Breast epithelium (tissue), 4 donors: ENCODE results near the gene TSSK2. TPM values are rescaled to one million over a fixed set of nuclear protein-coding genes. Genes with fewer than 3 reads are reported as not detected.

Experiments used
- DNase-seq, 2 donors: peaks; one replicate each; pipeline ENCODE4 v3.0.0-alpha.2; 2019; ENCODE audit warnings: low spot score in 2 of 2
- H3K27ac ChIP-seq, 2 donors: fragments of 200-600 bp; sonication (generic) in 1 of 2; one replicate each; pipeline ENCODE4 v1.5.1; 2016 to 2019; ENCODE audit warnings: mild to moderate bottlenecking in 1 of 2
- H3K27me3 ChIP-seq, 2 donors: fragments of 200-600 bp; sonication (generic) in 1 of 2; one replicate each; pipeline versions ENCODE4 v1.5.1 to v1.6.0; 2017 to 2019; ENCODE audit warnings: control low read depth in 1 of 2, mild to moderate bottlenecking in 1 of 2
- H3K36me3 ChIP-seq: fragments of 200-600 bp; one replicate; pipeline ENCODE4 v1.5.1; 2019
- H3K4me1 ChIP-seq, 2 donors: fragments of 200-600 bp; sonication (generic); one replicate each; pipeline ENCODE4 v1.5.1; 2016 to 2019; ENCODE audit warnings: control low read depth in 1 of 2
- H3K4me3 ChIP-seq, 3 donors: fragments of 200-600 bp; sonication (generic); 1 replicate in 2 of 3; 2 replicates in 1 of 3; pipeline ENCODE4 v1.5.1; 2016 to 2019; ENCODE audit warnings: mild to moderate bottlenecking in 3 of 3, moderate library complexity in 2 of 3
- H3K9me3 ChIP-seq, 2 donors: fragments of 200-600 bp; sonication (generic) in 1 of 2; one replicate each; pipeline ENCODE4 v1.5.1; 2016 to 2019; ENCODE audit warnings: control low read depth in 1 of 2
- CTCF ChIP-seq, 3 donors: fragments of 450-650 bp; IDR thresholded peaks; one replicate each; pipeline ENCODE4 v1.5.1; 2016 to 2017; ENCODE audit warnings: antibody characterized with exemption in 3 of 3, mild to moderate bottlenecking in 3 of 3, moderate library complexity in 3 of 3
- POLR2A ChIP-seq: fragments of 450-650 bp; IDR thresholded peaks from one replicate; pipeline ENCODE4 v1.6.1; 2016; ENCODE audit warnings: antibody characterized with exemption, mild to moderate bottlenecking, moderate library complexity
- POLR2AphosphoS5 ChIP-seq, 3 donors: sonication (generic); formaldehyde crosslinking; IDR thresholded peaks; one replicate each; pipeline ENCODE4 v1.6.1; 2017; ENCODE audit warnings: antibody characterized with exemption in 3 of 3
- intact Hi-C: fragments of 100-400 bp; cut with DNase I; formaldehyde crosslinking; loops from one replicate; pipeline ENCODE4 v1.15.1; 2023; ENCODE audit warnings: low total_unique reads
- total RNA-seq, 3 donors: library from RNA; depleted of rRNA; stranded (reverse); fragments of >200 nt; gene quantifications; one replicate each; pipeline ENCODE4 v1.1.0, GENCODE V29; 2016

The TSSK2 gene
- total RNA-seq, 3 donors from 2014 or later, result not detected

GRCh38 chr22:19085233-19085718 lies 45.8 kb upstream of the TSSK2 start:
- no peak for TF ChIP-seq CTCF (IDR thresholded peaks at IDR 0.05)
- TF ChIP-seq POLR2AphosphoS5 (IDR thresholded peaks at IDR 0.05), result no peak
- TF ChIP-seq POLR2A, result no peak
- no peak overlapping the region for H3K27ac ChIP-seq

GRCh38 chr22:19086417-19086816 lies 44.7 kb upstream of the TSSK2 start:
- no peaks in the 10 kb centered on the region for H3K4me1 ChIP-seq
- H3K9me3 ChIP-seq, result no peaks in the 10 kb centered on the region
- intact Hi-C loops, result no loop called here
- H3K27ac ChIP-seq, result no peak overlapping the region
- no peaks in the 10 kb centered on the region for H3K27me3 ChIP-seq
- no peak for DNase-seq
- H3K36me3 ChIP-seq, result no peaks in the 10 kb centered on the region
- TF ChIP-seq CTCF (IDR thresholded peaks at IDR 0.05), result no peak
- TF ChIP-seq POLR2AphosphoS5 (IDR thresholded peaks at IDR 0.05), result no peak
- TF ChIP-seq POLR2A, result no peak
- no peak overlapping the region for H3K4me3 ChIP-seq

More at GRCh38 chr22:19085233-19085718, 45.8 kb upstream of the TSSK2 start:
- Histone ChIP-seq H3K4me1 (no peaks in the 10 kb centered on the region), H3K9me3 (no peaks in the 10 kb centered on the region), H3K27me3 (no peaks in the 10 kb centered on the region), H3K36me3 (no peaks in the 10 kb centered on the region), H3K4me3 (no peak overlapping the region)
- intact Hi-C loops, result no loop called here
- DNase-seq, result no peak

GRCh38 chr22:19086896-19087295 lies 44.2 kb upstream of the TSSK2 start:
- intact Hi-C loops, result no loop called here
- Histone ChIP-seq H3K36me3 (no peaks in the 10 kb centered on the region), H3K9me3 (no peaks in the 10 kb centered on the region), H3K27ac (no peak overlapping the region), H3K4me3 (no peak overlapping the region), H3K27me3 (no peaks in the 10 kb centered on the region), H3K4me1 (no peaks in the 10 kb centered on the region)
- TF ChIP-seq CTCF (IDR thresholded peaks at IDR 0.05) (no peak), POLR2A (no peak), POLR2AphosphoS5 (IDR thresholded peaks at IDR 0.05) (no peak)
- no peak for DNase-seq

- intact Hi-C loops, result no loop called here
- Histone ChIP-seq H3K9me3 (no peaks in the 10 kb centered on the region), H3K27ac (no peak overlapping the region), H3K27me3 (no peaks in the 10 kb centered on the region), H3K36me3 (no peaks in the 10 kb centered on the region), H3K4me3 (no peak overlapping the region), H3K4me1 (no peaks in the 10 kb centered on the region)
- TF ChIP-seq POLR2AphosphoS5 (IDR thresholded peaks at IDR 0.05) (no peak), POLR2A (no peak), CTCF (IDR thresholded peaks at IDR 0.05) (no peak)
- DNase-seq, result no peak
Observed at GRCh38 chr22:19088866-19089595, 42.1 kb upstream of the TSSK2 start.

- Histone ChIP-seq H3K27me3 (no peaks in the 10 kb centered on the region), H3K9me3 (no peaks in the 10 kb centered on the region), H3K4me1 (no peaks in the 10 kb centered on the region), H3K4me3 (no peak overlapping the region), H3K27ac (no peak overlapping the region), H3K36me3 (no peaks in the 10 kb centered on the region)
- intact Hi-C loops, result no loop called here
- TF ChIP-seq POLR2AphosphoS5 (IDR thresholded peaks at IDR 0.05) (no peak), CTCF (IDR thresholded peaks at IDR 0.05) (no peak), POLR2A (no peak)
- no peak for DNase-seq
Observed at GRCh38 chr22:19090183-19090582, 40.9 kb upstream of the TSSK2 start.
